Measurements from ENCODE around the gene C2orf42.
"Not testable (repeated sequence)": the region's sequence is repeated elsewhere in the genome, so short reads cannot be mapped to it uniquely, and the experiment has no call there.

GRCh38 chr2:70149130-70149686 lies 41.6 kb downstream of the C2orf42 start:
- not testable (repeated sequence) for TF ChIP-seq POLR2AphosphoS5, TAF1, POLR2A (IDR thresholded peaks at IDR 0.05; ENCODE audit: low read depth, low read length)

All from GM12891 (cell line).